Measurements from ENCODE around the gene PTPRE.
"Not testable (repeated sequence)": the region's sequence is repeated elsewhere in the genome, so short reads cannot be mapped to it uniquely, and the experiment has no call there.

PTPRE gene

GRCh38 chr10:127989481-127990012 is 82.6 kb downstream of the PTPRE start:
- Histone ChIP-seq H3K9me3 (ENCODE audit: control insufficient read depth, low read length) (no peaks in the 10 kb centered on the region), H3K4me3 (ENCODE audit: insufficient read depth, low read depth, low read length) (no peak overlapping the region), H3K4me1 (ENCODE audit: control insufficient read depth, insufficient read depth, low read length) (peaks cover 10% of the 10 kb centered on the region), H3K36me3 (ENCODE audit: control insufficient read depth, insufficient read depth, low read length) (no peaks in the 10 kb centered on the region), H3K27ac (ENCODE audit: insufficient read depth, low read depth, low read length, poor library complexity, severe bottlenecking) (no peak overlapping the region), H3K27me3 (ENCODE audit: control insufficient read depth, insufficient read depth, low read length, poor library complexity, severe bottlenecking) (no peaks in the 10 kb centered on the region)
- WGBS, 2 experiments, result 88 to 90% methylated on average over 7 to 8 of the region's 8 CpGs

- not testable (repeated sequence) for H3K9me3 ChIP-seq (ENCODE audit: control insufficient read depth, low read length); H3K4me1 ChIP-seq (ENCODE audit: control insufficient read depth, insufficient read depth, low read length); H3K27me3 ChIP-seq (ENCODE audit: control insufficient read depth, insufficient read depth, low read length, poor library complexity, severe bottlenecking); H3K27ac ChIP-seq (ENCODE audit: insufficient read depth, low read depth, low read length, poor library complexity, severe bottlenecking); H3K4me3 ChIP-seq (ENCODE audit: insufficient read depth, low read depth, low read length); H3K36me3 ChIP-seq (ENCODE audit: control insufficient read depth, insufficient read depth, low read length)
- WGBS, 2 experiments, result 92% methylated on average over 8 of the region's 9 CpGs
These were observed 83.4 kb downstream of the PTPRE start for GRCh38 chr10:127990132-127990788.

- no peak overlapping the region for H3K4me3 ChIP-seq (ENCODE audit: insufficient read depth, low read depth, low read length)
These were observed 84.1 kb downstream of the PTPRE start for GRCh38 chr10:127990846-127991542.

GRCh38 chr10:127991543-127992255 is 84.8 kb downstream of the PTPRE start:
- Histone ChIP-seq H3K4me3 (ENCODE audit: insufficient read depth, low read depth, low read length) (no peak overlapping the region), H3K27ac (ENCODE audit: insufficient read depth, low read depth, low read length, poor library complexity, severe bottlenecking) (no peak overlapping the region), H3K4me1 (ENCODE audit: control insufficient read depth, insufficient read depth, low read length) (peaks cover 7% of the 10 kb centered on the region), H3K27me3 (ENCODE audit: control insufficient read depth, insufficient read depth, low read length, poor library complexity, severe bottlenecking) (no peaks in the 10 kb centered on the region), H3K9me3 (ENCODE audit: control insufficient read depth, low read length) (no peaks in the 10 kb centered on the region), H3K36me3 (ENCODE audit: control insufficient read depth, insufficient read depth, low read length) (no peaks in the 10 kb centered on the region)
- 91 to 93% methylated on average over 8 of the region's 8 CpGs for WGBS, 2 experiments

More at GRCh38 chr10:127990846-127991542, 84.1 kb downstream of the PTPRE start:
- WGBS, 2 experiments, result 93% methylated on average over 14 to 15 of the region's 15 CpGs
- peaks cover 10% of the 10 kb centered on the region for H3K4me1 ChIP-seq (ENCODE audit: control insufficient read depth, insufficient read depth, low read length)
- H3K27me3 ChIP-seq (ENCODE audit: control insufficient read depth, insufficient read depth, low read length, poor library complexity, severe bottlenecking), result no peaks in the 10 kb centered on the region
- H3K9me3 ChIP-seq (ENCODE audit: control insufficient read depth, low read length), result no peaks in the 10 kb centered on the region
- no peaks in the 10 kb centered on the region for H3K36me3 ChIP-seq (ENCODE audit: control insufficient read depth, insufficient read depth, low read length)
- H3K27ac ChIP-seq (ENCODE audit: insufficient read depth, low read depth, low read length, poor library complexity, severe bottlenecking), result no peak overlapping the region

GRCh38 chr10:127992376-127992775 is 85.5 kb downstream of the PTPRE start:
- Histone ChIP-seq H3K27me3 (ENCODE audit: control insufficient read depth, insufficient read depth, low read length, poor library complexity, severe bottlenecking) (no peaks in the 10 kb centered on the region), H3K4me1 (ENCODE audit: control insufficient read depth, insufficient read depth, low read length) (peaks cover under 1% of the 10 kb centered on the region), H3K27ac (ENCODE audit: insufficient read depth, low read depth, low read length, poor library complexity, severe bottlenecking) (no peak overlapping the region), H3K9me3 (ENCODE audit: control insufficient read depth, low read length) (no peaks in the 10 kb centered on the region), H3K36me3 (ENCODE audit: control insufficient read depth, insufficient read depth, low read length) (no peaks in the 10 kb centered on the region), H3K4me3 (ENCODE audit: insufficient read depth, low read depth, low read length) (no peak overlapping the region)
- 90 to 94% methylated on average over 8 of the region's 8 CpGs for WGBS, 2 experiments

GRCh38 chr10:127993056-127993690 is 86.3 kb downstream of the PTPRE start:
- Histone ChIP-seq H3K9me3 (ENCODE audit: control insufficient read depth, low read length) (no peaks in the 10 kb centered on the region), H3K4me1 (ENCODE audit: control insufficient read depth, insufficient read depth, low read length) (no peaks in the 10 kb centered on the region), H3K4me3 (ENCODE audit: insufficient read depth, low read depth, low read length) (no peak overlapping the region), H3K27me3 (ENCODE audit: control insufficient read depth, insufficient read depth, low read length, poor library complexity, severe bottlenecking) (no peaks in the 10 kb centered on the region), H3K27ac (ENCODE audit: insufficient read depth, low read depth, low read length, poor library complexity, severe bottlenecking) (no peak overlapping the region), H3K36me3 (ENCODE audit: control insufficient read depth, insufficient read depth, low read length) (no peaks in the 10 kb centered on the region)
- WGBS, 2 experiments, result 92 to 93% methylated on average over 12 of the region's 12 CpGs

GRCh38 chr10:127995939-127996338 is 89.0 kb downstream of the PTPRE start:
- WGBS, 2 experiments, result 94 to 95% methylated on average over 6 of the region's 6 CpGs
- H3K36me3 ChIP-seq (ENCODE audit: control insufficient read depth, insufficient read depth, low read length), result no peaks in the 10 kb centered on the region
- H3K27me3 ChIP-seq (ENCODE audit: control insufficient read depth, insufficient read depth, low read length, poor library complexity, severe bottlenecking), result peaks cover 5% of the 10 kb centered on the region
- no peak overlapping the region for H3K4me3 ChIP-seq (ENCODE audit: insufficient read depth, low read depth, low read length)
- no peaks in the 10 kb centered on the region for H3K9me3 ChIP-seq (ENCODE audit: control insufficient read depth, low read length)
- H3K4me1 ChIP-seq (ENCODE audit: control insufficient read depth, insufficient read depth, low read length), result no peaks in the 10 kb centered on the region
- H3K27ac ChIP-seq (ENCODE audit: insufficient read depth, low read depth, low read length, poor library complexity, severe bottlenecking), result no peak overlapping the region

GRCh38 chr10:127996586-127996985 is 89.7 kb downstream of the PTPRE start:
- Histone ChIP-seq H3K27me3 (ENCODE audit: control insufficient read depth, insufficient read depth, low read length, poor library complexity, severe bottlenecking) (peaks cover 5% of the 10 kb centered on the region), H3K9me3 (ENCODE audit: control insufficient read depth, low read length) (no peaks in the 10 kb centered on the region), H3K36me3 (ENCODE audit: control insufficient read depth, insufficient read depth, low read length) (no peaks in the 10 kb centered on the region), H3K4me3 (ENCODE audit: insufficient read depth, low read depth, low read length) (no peak overlapping the region), H3K4me1 (ENCODE audit: control insufficient read depth, insufficient read depth, low read length) (no peaks in the 10 kb centered on the region), H3K27ac (ENCODE audit: insufficient read depth, low read depth, low read length, poor library complexity, severe bottlenecking) (no peak overlapping the region)
- 97 to 98% methylated on average over 5 of the region's 5 CpGs for WGBS, 2 experiments

- no peak overlapping the region for H3K4me3 ChIP-seq (ENCODE audit: insufficient read depth, low read depth, low read length)
- H3K27me3 ChIP-seq (ENCODE audit: control insufficient read depth, insufficient read depth, low read length, poor library complexity, severe bottlenecking), result peaks cover 5% of the 10 kb centered on the region
- H3K36me3 ChIP-seq (ENCODE audit: control insufficient read depth, insufficient read depth, low read length), result no peaks in the 10 kb centered on the region
- 80 to 87% methylated on average over 4 of the region's 4 CpGs for WGBS, 2 experiments
- H3K9me3 ChIP-seq (ENCODE audit: control insufficient read depth, low read length), result no peaks in the 10 kb centered on the region
- no peak overlapping the region for H3K27ac ChIP-seq (ENCODE audit: insufficient read depth, low read depth, low read length, poor library complexity, severe bottlenecking)
- H3K4me1 ChIP-seq (ENCODE audit: control insufficient read depth, insufficient read depth, low read length), result no peaks in the 10 kb centered on the region
These were observed 90.4 kb downstream of the PTPRE start for GRCh38 chr10:127997271-127997670.

GRCh38 chr10:127997937-127998336 is 91.0 kb downstream of the PTPRE start:
- no peaks in the 10 kb centered on the region for H3K4me1 ChIP-seq (ENCODE audit: control insufficient read depth, insufficient read depth, low read length)
- H3K27me3 ChIP-seq (ENCODE audit: control insufficient read depth, insufficient read depth, low read length, poor library complexity, severe bottlenecking), result peaks cover 5% of the 10 kb centered on the region
- WGBS, 2 experiments, result 87 to 92% methylated on average over 8 of the region's 8 CpGs
- H3K36me3 ChIP-seq (ENCODE audit: control insufficient read depth, insufficient read depth, low read length), result no peaks in the 10 kb centered on the region
- H3K27ac ChIP-seq (ENCODE audit: insufficient read depth, low read depth, low read length, poor library complexity, severe bottlenecking), result no peak overlapping the region
- no peaks in the 10 kb centered on the region for H3K9me3 ChIP-seq (ENCODE audit: control insufficient read depth, low read length)
- no peak overlapping the region for H3K4me3 ChIP-seq (ENCODE audit: insufficient read depth, low read depth, low read length)

All from ectodermal cell (in vitro differentiated cells).